Neural progenitor cell (in vitro differentiated cells): ENCODE data around the gene CACTIN.

ENCODE experiments used
- CTCF ChIP-seq: fragments of 200-600 bp; sonication (generic); IDR thresholded peaks from 2 replicates; pipeline ENCODE4 v1.5.1; 2017; ENCODE audit warnings: antibody characterized with exemption, mild to moderate bottlenecking
- EZH2 ChIP-seq: fragments of 200-600 bp; sonication (generic); IDR thresholded peaks from 2 replicates; pipeline ENCODE4 v1.6.1; 2017; ENCODE audit warnings: antibody characterized with exemption, mild to moderate bottlenecking, moderate library complexity
- EZH2phosphoT487 ChIP-seq: fragments of 200-600 bp; sonication (generic); IDR thresholded peaks from 2 replicates; pipeline ENCODE4 v1.6.1; 2017; ENCODE audit warnings: antibody characterized with exemption

- TF ChIP-seq EZH2 (no peak), CTCF (no peak), EZH2phosphoT487 (no peak)
Observed at GRCh38 chr19:3661284-3662238, 35.0 kb upstream of the CACTIN start.
